GM21381 (cell line): ENCODE data around the gene TENT4A.
A peak's percentile ranks its signal among the peaks of the same experiment; 100 is the strongest.
"Not testable (repeated sequence)": the region's sequence is repeated elsewhere in the genome, so short reads cannot be mapped to it uniquely, and the experiment has no call there.

Experiments used
- ATAC-seq: cut with Tn5 transposase; IDR thresholded peaks from one replicate; pipeline ENCODE4 v1.9.1; 2021; ENCODE audit warnings: mild to moderate bottlenecking, moderate library complexity; ENCODE audit not compliant: unreplicated experiment

TENT4A gene

GRCh38 chr5:6766604-6767093, 53.4 kb downstream of the TENT4A start:
- no peak for ATAC-seq

- ATAC-seq = no peak
Observed at GRCh38 chr5:6767481-6768063, 54.3 kb downstream of the TENT4A start.

- ATAC-seq = no peak
Observed at GRCh38 chr5:6768590-6769230, 55.5 kb downstream of the TENT4A start.

- ATAC-seq = no peak
Observed at GRCh38 chr5:6770826-6771607, 57.8 kb downstream of the TENT4A start.

GRCh38 chr5:6772886-6773285, 59.7 kb downstream of the TENT4A start:
- ATAC-seq = no peak

GRCh38 chr5:6773342-6774035, 60.3 kb downstream of the TENT4A start:
- ATAC-seq = no peak

- ATAC-seq = not testable (repeated sequence)
Observed at GRCh38 chr5:6774207-6774606, 61.0 kb downstream of the TENT4A start.

GRCh38 chr5:6774721-6775204, 61.5 kb downstream of the TENT4A start:
- ATAC-seq = no peak

- no peak for ATAC-seq
Observed at GRCh38 chr5:6775571-6775970, 62.3 kb downstream of the TENT4A start.

- peak; percentile 70 for ATAC-seq
Observed at GRCh38 chr5:6780802-6781391, 67.7 kb downstream of the TENT4A start.

GRCh38 chr5:6781716-6782115, 68.5 kb downstream of the TENT4A start:
- ATAC-seq = no peak

- ATAC-seq = no peak
Observed at GRCh38 chr5:6783787-6784186, 70.6 kb downstream of the TENT4A start.

GRCh38 chr5:6784481-6784880, 71.2 kb downstream of the TENT4A start:
- ATAC-seq = no peak

- ATAC-seq = no peak
Observed at GRCh38 chr5:6785161-6785860, 72.1 kb downstream of the TENT4A start.

- no peak for ATAC-seq
Observed at GRCh38 chr5:6785861-6786180, 72.6 kb downstream of the TENT4A start.

GRCh38 chr5:6786786-6787495, 73.7 kb downstream of the TENT4A start:
- no peak for ATAC-seq

- no peak for ATAC-seq
Observed at GRCh38 chr5:6787941-6788340, 74.7 kb downstream of the TENT4A start.

GRCh38 chr5:6788439-6788838, 75.2 kb downstream of the TENT4A start:
- no peak for ATAC-seq

- no peak for ATAC-seq
Observed at GRCh38 chr5:6788956-6789649, 75.9 kb downstream of the TENT4A start.
